ENCODE measurements around the gene CCDC88B.

CCDC88B gene

GRCh38 chr11:64395545-64396078 is 55.6 kb downstream of the CCDC88B start:
- Histone ChIP-seq H3K27ac (no peak overlapping the region), H3K9ac (no peak overlapping the region), H3K36me3 (ENCODE audit: control insufficient read depth, insufficient read depth, low read length) (no peaks in the 10 kb centered on the region), H3K27me3 (ENCODE audit: control insufficient read depth, insufficient read depth, low read length) (no peaks in the 10 kb centered on the region), H3K79me2 (no peaks in the 10 kb centered on the region), H2AFZ (no peak overlapping the region), H3K4me1 (no peaks in the 10 kb centered on the region), H3K4me3 (ENCODE audit: low read depth, low read length) (no peak overlapping the region), H3K9me3 (ENCODE audit: control insufficient read depth, low read length) (no peaks in the 10 kb centered on the region), H3K4me2 (ENCODE audit: low read length) (no peak overlapping the region)
- TF ChIP-seq CTCF (IDR thresholded peaks at IDR 0.05): no peak

GRCh38 chr11:64396079-64396591 is 56.1 kb downstream of the CCDC88B start:
- no peak overlapping the region for H3K9ac ChIP-seq
- no peak overlapping the region for H3K4me2 ChIP-seq (ENCODE audit: low read length)
- H3K79me2 ChIP-seq: no peaks in the 10 kb centered on the region
- no peak overlapping the region for H3K4me3 ChIP-seq (ENCODE audit: low read depth, low read length)
- no peak overlapping the region for H2AFZ ChIP-seq
- no peaks in the 10 kb centered on the region for H3K27me3 ChIP-seq (ENCODE audit: control insufficient read depth, insufficient read depth, low read length)
- H3K36me3 ChIP-seq (ENCODE audit: control insufficient read depth, insufficient read depth, low read length): no peaks in the 10 kb centered on the region
- TF ChIP-seq CTCF (IDR thresholded peaks at IDR 0.05): no peak
- H3K4me1 ChIP-seq: no peaks in the 10 kb centered on the region
- H3K9me3 ChIP-seq (ENCODE audit: control insufficient read depth, low read length): no peaks in the 10 kb centered on the region
- H3K27ac ChIP-seq: no peak overlapping the region

GRCh38 chr11:64400102-64400501 is 60.1 kb downstream of the CCDC88B start:
- Histone ChIP-seq H3K9me3 (ENCODE audit: control insufficient read depth, low read length) (no peaks in the 10 kb centered on the region), H3K36me3 (ENCODE audit: control insufficient read depth, insufficient read depth, low read length) (no peaks in the 10 kb centered on the region), H2AFZ (no peak overlapping the region), H3K79me2 (no peaks in the 10 kb centered on the region), H3K27ac (no peak overlapping the region), H3K4me1 (no peaks in the 10 kb centered on the region), H3K4me3 (ENCODE audit: low read depth, low read length) (no peak overlapping the region), H3K4me2 (ENCODE audit: low read length) (no peak overlapping the region), H3K27me3 (ENCODE audit: control insufficient read depth, insufficient read depth, low read length) (no peaks in the 10 kb centered on the region), H3K9ac (no peak overlapping the region)
- TF ChIP-seq CTCF (IDR thresholded peaks at IDR 0.05): no peak

- Histone ChIP-seq H3K4me1 (no peaks in the 10 kb centered on the region), H2AFZ (no peak overlapping the region)
- TF ChIP-seq CTCF (IDR thresholded peaks at IDR 0.05): no peak
Measured at GRCh38 chr11:64400667-64401066, 60.7 kb downstream of the CCDC88B start.

GRCh38 chr11:64401775-64402174 is 61.8 kb downstream of the CCDC88B start:
- H3K79me2 ChIP-seq: no peaks in the 10 kb centered on the region
- no peak overlapping the region for H3K4me3 ChIP-seq (ENCODE audit: low read depth, low read length)
- no peak overlapping the region for H3K9ac ChIP-seq
- no peak overlapping the region for H2AFZ ChIP-seq
- H3K27ac ChIP-seq: no peak overlapping the region
- no peak overlapping the region for H3K4me2 ChIP-seq (ENCODE audit: low read length)
- H3K4me1 ChIP-seq: no peaks in the 10 kb centered on the region
- H3K27me3 ChIP-seq (ENCODE audit: control insufficient read depth, insufficient read depth, low read length): no peaks in the 10 kb centered on the region
- H3K9me3 ChIP-seq (ENCODE audit: control insufficient read depth, low read length): no peaks in the 10 kb centered on the region
- no peaks in the 10 kb centered on the region for H3K36me3 ChIP-seq (ENCODE audit: control insufficient read depth, insufficient read depth, low read length)
- no peak for TF ChIP-seq CTCF (IDR thresholded peaks at IDR 0.05)

More at GRCh38 chr11:64400667-64401066, 60.7 kb downstream of the CCDC88B start:
- Histone ChIP-seq H3K4me2 (ENCODE audit: low read length) (no peak overlapping the region), H3K4me3 (ENCODE audit: low read depth, low read length) (no peak overlapping the region), H3K79me2 (no peaks in the 10 kb centered on the region), H3K9ac (no peak overlapping the region), H3K27ac (no peak overlapping the region), H3K27me3 (ENCODE audit: control insufficient read depth, insufficient read depth, low read length) (no peaks in the 10 kb centered on the region), H3K36me3 (ENCODE audit: control insufficient read depth, insufficient read depth, low read length) (no peaks in the 10 kb centered on the region), H3K9me3 (ENCODE audit: control insufficient read depth, low read length) (no peaks in the 10 kb centered on the region)

Data from parathyroid adenoma (tissue), 2 donors.